ENCODE results near the gene RPTN. TPM values are rescaled to one million over a fixed set of nuclear protein-coding genes. Genes with fewer than 3 reads are reported as not detected.

The RPTN gene
- polyA plus RNA-seq, 3 donors: not detected

- Histone ChIP-seq H2AFZ (ENCODE audit: insufficient read depth, low read depth, low read length, poor library complexity, severe bottlenecking) (no peak overlapping the region), H3K79me2 (ENCODE audit: insufficient read depth, low read length) (no peaks in the 10 kb centered on the region), H3K9ac (ENCODE audit: insufficient read depth, low read length, poor library complexity, severe bottlenecking) (no peak overlapping the region), H4K20me1 (ENCODE audit: insufficient read depth, low read length) (no peaks in the 10 kb centered on the region), H3K4me2 (replicated peaks; ENCODE audit: extremely low read depth, low read length, poor library complexity, severe bottlenecking) (no peak overlapping the region), H3K36me3 (replicated peaks in 1 of 2; ENCODE audit: control insufficient read depth in 1 of 2, insufficient read depth in 2 of 2, low read length in 2 of 2) (no peaks in the 10 kb centered on the region), H3K27me3 (ENCODE audit: control insufficient read depth in 2 of 2, insufficient read depth in 2 of 2, low read length in 2 of 2) (no peaks in the 10 kb centered on the region), H3K4me1 (ENCODE audit: control insufficient read depth in 1 of 2, insufficient read depth in 2 of 2, low read length in 2 of 2) (no peaks in the 10 kb centered on the region), H3K27ac (ENCODE audit: low read depth in 1 of 2, low read length in 2 of 2) (no peak overlapping the region), H3K9me3 (replicated peaks in 1 of 2; ENCODE audit: control insufficient read depth in 1 of 2, insufficient read depth in 1 of 2, low read length in 2 of 2) (no peaks in the 10 kb centered on the region), H3K4me3 (replicated peaks in 1 of 3; ENCODE audit: low read depth in 2 of 3, low read length in 3 of 3) (no peak overlapping the region)
- Mint-ChIP-seq H3K27ac (peak overlapping the region in 1 of 7 donors; percentile 11), H3K4me1 (peaks cover 12% of the 10 kb centered on the region), H3K36me3 (no peaks in the 10 kb centered on the region), H3K9me3 (no peaks in the 10 kb centered on the region), H3K4me3 (no peak overlapping the region), H3K27me3 (ENCODE audit: low read depth in 3 of 3) (peaks cover 0 to 8% (median 3%) of the 10 kb centered on the region in 3 donors)
- intact Hi-C loops (cut with micrococcal nuclease): loop anchor here (2.0 kb wide), 1 partner anchor 40 kb away; no protein-coding TSS in a partner anchor
- TF ChIP-seq CTCF (IDR thresholded peaks at IDR 0.05): no peak
- 88% methylated on average over 2 of the region's 2 CpGs for WGBS (ENCODE audit: insufficient coverage)
- peak in 2 of 3 donors; percentile 25 to 42 for DNase-seq
These were observed 23.9 kb upstream of the RPTN start for GRCh38 chr1:152182944-152183361.

GRCh38 chr1:152182431-152182830 lies 23.4 kb upstream of the RPTN start:
- WGBS (ENCODE audit: insufficient coverage): no CpG with 5 or more reads among the region's 2 CpGs
- H3K36me3 ChIP-seq (replicated peaks in 1 of 2; ENCODE audit: control insufficient read depth in 1 of 2, insufficient read depth in 2 of 2, low read length in 2 of 2): no peaks in the 10 kb centered on the region
- H4K20me1 ChIP-seq (ENCODE audit: insufficient read depth, low read length): no peaks in the 10 kb centered on the region
- peak; percentile 90 for TF ChIP-seq CTCF (IDR thresholded peaks at IDR 0.05)
- peak in 2 of 3 donors; percentile 43 to 44 for DNase-seq
- Mint-ChIP-seq H3K36me3 (no peaks in the 10 kb centered on the region), H3K4me1 (peaks cover 12% of the 10 kb centered on the region), H3K9me3 (no peaks in the 10 kb centered on the region), H3K4me3 (no peak overlapping the region), H3K27me3 (ENCODE audit: low read depth in 3 of 3) (peaks cover 0 to 8% (median 1%) of the 10 kb centered on the region in 3 donors), H3K27ac (no peak overlapping the region)
- no peaks in the 10 kb centered on the region for H3K79me2 ChIP-seq (ENCODE audit: insufficient read depth, low read length)
- no peak overlapping the region for H3K27ac ChIP-seq (ENCODE audit: low read depth in 1 of 2, low read length in 2 of 2)
- H3K27me3 ChIP-seq (ENCODE audit: control insufficient read depth in 2 of 2, insufficient read depth in 2 of 2, low read length in 2 of 2): no peaks in the 10 kb centered on the region
- no peaks in the 10 kb centered on the region for H3K4me1 ChIP-seq (ENCODE audit: control insufficient read depth in 1 of 2, insufficient read depth in 2 of 2, low read length in 2 of 2)
- H3K9me3 ChIP-seq (replicated peaks in 1 of 2; ENCODE audit: control insufficient read depth in 1 of 2, insufficient read depth in 1 of 2, low read length in 2 of 2): no peaks in the 10 kb centered on the region
- H3K9ac ChIP-seq (ENCODE audit: insufficient read depth, low read length, poor library complexity, severe bottlenecking): no peak overlapping the region
- intact Hi-C loops (cut with micrococcal nuclease): loop anchor here (2.0 kb wide), 1 partner anchor 40 kb away; no protein-coding TSS in a partner anchor
- H2AFZ ChIP-seq (ENCODE audit: insufficient read depth, low read depth, low read length, poor library complexity, severe bottlenecking): no peak overlapping the region
- H3K4me2 ChIP-seq (replicated peaks; ENCODE audit: extremely low read depth, low read length, poor library complexity, severe bottlenecking): no peak overlapping the region
- H3K4me3 ChIP-seq (replicated peaks in 1 of 3; ENCODE audit: low read depth in 2 of 3, low read length in 3 of 3): no peak overlapping the region
